HepG2 (cell line): ENCODE data around the gene OARD1. TPM values are rescaled to one million over a fixed set of nuclear protein-coding genes. Genes with fewer than 3 reads are reported as not detected.

Experiments used
- ATAC-seq: fragments of 200-7000 bp; cut with Tn5 transposase; 3 replicates; pipeline ENCODE4 v1.9.1; 2020; ENCODE audit warnings: mild to moderate bottlenecking, moderate library complexity
- BruUV-seq: library from RNA; stranded (reverse); fragments of 400-500 nt; replicated peaks from 2 replicates; lab custom pipeline; 2021; lab: Mats Ljungman, UMichigan
- CTCF ChIA-PET: fragments of 300-600 bp; formaldehyde crosslinking; extraction: SDS; loops from one replicate; lab custom pipeline; 2021; ENCODE audit warnings: low total read pairs, inconsistent platforms, low intra/inter-chr PET ratio; lab: Yijun Ruan, JAX
- POLR2A ChIA-PET: fragments of 350-600 bp; sonication (Branson Sonifier 250); formaldehyde crosslinking; loops from one replicate; lab custom pipeline; 2020; ENCODE audit warnings: antibody characterized with exemption, inconsistent platforms; lab: Yijun Ruan, JAX
- DNase-seq: peaks from one replicate; pipeline ENCODE4 v3.0.0-alpha.2; 2015; ENCODE audit warnings: low spot score
- FAIRE-seq: peaks from 3 replicates; lab custom pipeline; 2011; peaks lifted over from hg19 to GRCh38; lab: Jason Lieb, UNC
- H2AFZ ChIP-seq: one replicate; pipeline ENCODE4 v1.6.1; 2011; ENCODE audit warnings: low read length, inconsistent platforms
- H3K27ac ChIP-seq: fragments of 300-600 bp; 3 replicates; pipeline ENCODE4 v1.8.0; 2011; ENCODE audit warnings: mixed run types, mild to moderate bottlenecking, mixed read lengths, low read length, inconsistent platforms; ENCODE audit not compliant: insufficient read depth; ENCODE audit errors: extremely low read length
- H3K27me3 ChIP-seq, 2 experiments: fragments of 200-600 bp in 1 of 2; 2 replicates in 1 of 2; 3 replicates in 1 of 2; pipeline versions ENCODE4 v1.6.0 to v1.8.0; 2011; ENCODE audit warnings: low read length in 2 of 2, mild to moderate bottlenecking in 2 of 2, moderate library complexity in 2 of 2, inconsistent platforms in 1 of 2; ENCODE audit not compliant: insufficient read depth in 2 of 2, control insufficient read depth in 1 of 2
- H3K36me3 ChIP-seq, 2 experiments: fragments of 200-600 bp in 1 of 2; replicated peaks in 1 of 2; 2 replicates in 1 of 2; 3 replicates in 1 of 2; pipeline versions ENCODE4 v1.5.1 to v1.8.0; 2011; ENCODE audit warnings: low read length in 2 of 2, inconsistent platforms in 1 of 2; ENCODE audit not compliant: insufficient read depth in 2 of 2, control insufficient read depth in 1 of 2
- H3K4me1 ChIP-seq: 2 replicates; pipeline ENCODE4 v1.5.1; 2012; ENCODE audit warnings: low read length, inconsistent platforms; ENCODE audit not compliant: insufficient read depth
- H3K4me2 ChIP-seq: 2 replicates; pipeline ENCODE4 v1.6.0; 2011; ENCODE audit warnings: low read depth, low read length, inconsistent platforms
- H3K4me3 ChIP-seq, 3 experiments: fragments of 200-600 bp in 1 of 3; sonication (generic), shearing (Covaris generic) in 1 of 3; replicated peaks in 1 of 3; 2 replicates each; pipeline ENCODE4 v1.5.1; 2011 to 2016; ENCODE audit warnings: low read length in 3 of 3, inconsistent platforms in 2 of 3, low read depth in 2 of 3, mild to moderate bottlenecking in 2 of 3, control low read depth in 1 of 3, mixed read lengths in 1 of 3; ENCODE audit not compliant: insufficient read depth in 1 of 3
- H3K79me2 ChIP-seq: one replicate; pipeline ENCODE4 v1.6.1; 2011; ENCODE audit warnings: low read length, inconsistent platforms; ENCODE audit not compliant: insufficient read depth
- H3K9ac ChIP-seq: 2 replicates; pipeline ENCODE4 v1.6.0; 2011; ENCODE audit warnings: mild to moderate bottlenecking, low read depth, low read length, inconsistent platforms; ENCODE audit not compliant: insufficient read depth
- H3K9me3 ChIP-seq: 2 replicates; pipeline ENCODE4 v1.5.1; 2012; ENCODE audit warnings: mild to moderate bottlenecking, low read length
- H4K20me1 ChIP-seq: 2 replicates; pipeline ENCODE4 v1.6.0; 2011; ENCODE audit warnings: inconsistent platforms, mild to moderate bottlenecking, low read length, moderate library complexity; ENCODE audit not compliant: insufficient read depth
- CREB1 ChIP-seq, 2 experiments: fragments of 450-650 bp in 1 of 2; IDR thresholded peaks; 2 replicates each; pipeline ENCODE4 v1.6.1; 2016 to 2017; ENCODE audit warnings: control low read depth in 1 of 2, mild to moderate bottlenecking in 1 of 2, missing compliant biosample characterization in 1 of 2, missing genetic modification characterization in 1 of 2
- KMT2B ChIP-seq: IDR thresholded peaks from 2 replicates; pipeline ENCODE4 v1.6.1; 2016; ENCODE audit warnings: missing genetic modification reagents, missing compliant biosample characterization
- MED1 ChIP-seq: sonication (generic); formaldehyde crosslinking; IDR thresholded peaks from 2 replicates; pipeline ENCODE4 v1.4.0; 2020; ENCODE audit warnings: missing genetic modification reagents
- ZKSCAN8 ChIP-seq: IDR thresholded peaks from 2 replicates; pipeline ENCODE4 v1.6.1; 2016; ENCODE audit warnings: borderline replicate concordance, missing genetic modification reagents, missing compliant biosample characterization
- ZNF10 ChIP-seq: sonication (generic); formaldehyde crosslinking; IDR thresholded peaks from 2 replicates; pipeline ENCODE4 v1.4.0; 2020; ENCODE audit warnings: mild to moderate bottlenecking, low read depth, missing genetic modification reagents, borderline replicate concordance
- ZNF547 ChIP-seq: sonication (generic); formaldehyde crosslinking; IDR thresholded peaks from 2 replicates; pipeline ENCODE4 v1.5.1; 2020; ENCODE audit warnings: mild to moderate bottlenecking, missing genetic modification reagents
- ZNF75D ChIP-seq: sonication (generic); formaldehyde crosslinking; IDR thresholded peaks from 2 replicates; pipeline ENCODE4 v1.8.1; 2023; ENCODE audit warnings: missing genetic modification reagents, mild to moderate bottlenecking, borderline replicate concordance
- WGBS: methylation state at CpG from one replicate; pipeline ENCODE4 v1.1.6; 2017; ENCODE audit warnings: low lambda C conversion rate; 5-methylcytosine and 5-hydroxymethylcytosine counted together
- in situ Hi-C: cut with HindIII; loops from 2 replicates; pipeline ENCODE4 v1.10.0; 2017; ENCODE audit warnings: low pct_unique_long_range_greater_than_20kb; ENCODE audit not compliant: extremely low pct_ligation_motif_present
- intact Hi-C: fragments of 100-400 bp; cut with micrococcal nuclease; formaldehyde crosslinking; loops from one replicate; pipeline ENCODE4 v1.10.0; 2022; ENCODE audit not compliant: unreplicated experiment
- polyA plus RNA-seq, 8 experiments: library from polyadenylated mRNA; depleted of rRNA in 3 of 8; stranded (reverse) in 7 of 8; unstranded in 1 of 8; fragments of >200 nt; fragmentation: Illumina TruSeq in 4 of 8; extraction: Trizol in 4 of 8; gene quantifications; 2 replicates each; pipeline versions ENCODE4 v1.2.1 to v1.2.3, GENCODE V29; 2011 to 2016; ENCODE audit warnings: low read depth in 4 of 8, missing spikeins in 1 of 8, mixed read lengths in 1 of 8; ENCODE audit not compliant: insufficient read depth in 1 of 8
- total RNA-seq, 5 experiments: library from RNA; depleted of rRNA; stranded (reverse); fragments of >200 nt; fragmentation: Illumina TruSeq; extraction: Trizol; gene quantifications; 2 replicates each; pipeline ENCODE4 v1.2.3, GENCODE V29; 2016; ENCODE audit warnings: low read depth in 1 of 5
- TF ChIP-seq, protein P1 (sequence below): sonication (generic); formaldehyde crosslinking; IDR thresholded peaks from 2 replicates; pipeline ENCODE4 v1.5.1; 2020; ENCODE audit warnings: mild to moderate bottlenecking, missing genetic modification reagents, borderline replicate concordance
- TF ChIP-seq, protein P2 (sequence below): sonication (generic); formaldehyde crosslinking; IDR thresholded peaks from 2 replicates; pipeline ENCODE4 v1.9.0; 2022; ENCODE audit warnings: low read depth, missing genetic modification reagents
- TF ChIP-seq, protein P3 (sequence below): sonication (generic); formaldehyde crosslinking; IDR thresholded peaks from 2 replicates; pipeline ENCODE4 v1.4.0; 2020; ENCODE audit warnings: missing genetic modification reagents, borderline replicate concordance

OARD1 gene
- total and polyA plus RNA-seq, 2 of the 13 experiments (the other 11 are each of a cell fraction or from before 2014, with no cell fraction given), result 18.4 to 49.0 TPM

DNA sequence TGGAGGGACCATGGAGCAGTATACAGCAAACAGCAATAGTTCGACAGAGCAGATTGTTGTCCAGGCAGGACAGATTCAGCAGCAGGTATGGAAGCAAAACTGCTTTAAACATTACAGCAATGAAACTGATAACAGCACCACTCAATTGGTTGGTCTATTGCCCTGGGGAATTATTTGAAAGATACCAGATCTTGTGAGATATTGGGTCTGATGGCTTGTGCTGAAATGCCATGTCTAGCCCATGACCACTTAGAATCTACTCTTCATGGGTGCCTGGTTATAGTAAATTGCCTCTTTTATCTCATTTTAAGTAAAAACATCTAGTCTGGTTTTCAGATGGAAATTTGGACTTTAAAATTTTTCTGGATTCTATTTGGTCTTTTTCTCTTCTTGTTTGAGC lies 6.9 kb upstream of the OARD1 start:
- H3K4me3 ChIP-seq, result no peak overlapping the region
- H3K4me2 ChIP-seq, result no peak overlapping the region
- in situ Hi-C loops, result no loop called here
- no peaks in the 10 kb centered on the region; a peak in 1 of 5 replicates for H3K27me3 ChIP-seq
- no TSS peak for BruUV-seq
- WGBS, result 90% methylated on average over 1 of the region's 1 CpG
- no peak for ATAC-seq
- H3K9ac ChIP-seq, result no peak overlapping the region
- FAIRE-seq, result no peak
- ChIA-PET POLR2A (no interaction called here), CTCF (no interaction called here)
- H3K9me3 ChIP-seq, result no peaks in the 10 kb centered on the region
- TF ChIP-seq, protein P1, sequence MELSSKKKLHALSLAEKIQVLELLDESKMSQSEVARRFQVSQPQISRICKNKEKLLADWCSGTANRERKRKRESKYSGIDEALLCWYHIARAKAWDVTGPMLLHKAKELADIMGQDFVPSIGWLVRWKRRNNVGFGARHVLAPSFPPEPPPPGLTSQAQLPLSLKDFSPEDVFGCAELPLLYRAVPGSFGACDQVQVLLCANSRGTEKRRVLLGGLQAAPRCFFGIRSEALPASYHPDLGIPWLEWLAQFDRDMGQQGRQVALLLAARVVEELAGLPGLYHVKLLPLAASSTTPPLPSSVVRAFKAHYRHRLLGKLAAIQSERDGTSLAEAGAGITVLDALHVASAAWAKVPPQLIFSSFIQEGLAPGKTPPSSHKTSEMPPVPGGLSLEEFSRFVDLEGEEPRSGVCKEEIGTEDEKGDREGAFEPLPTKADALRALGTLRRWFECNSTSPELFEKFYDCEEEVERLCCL (CRISPR knock-in tag), result no peak
- no peak for TF ChIP-seq CREB1 (IDR thresholded peaks at IDR 0.05)
- TF ChIP-seq CREB1 (CRISPR knock-in tag; IDR thresholded peaks at IDR 0.05), result no peak
- TF ChIP-seq ZNF547, result no peak
- intact Hi-C loops, result no loop called here
- peaks cover 72% of the 10 kb centered on the region for H3K79me2 ChIP-seq
- H3K27ac ChIP-seq, result no peak overlapping the region
- H3K36me3 ChIP-seq, result peaks cover 14 to 48% of the 10 kb centered on the region in 2 experiments
- H2AFZ ChIP-seq, result no peak overlapping the region
- H4K20me1 ChIP-seq, result peaks cover 14% of the 10 kb centered on the region
- peaks cover 28% of the 10 kb centered on the region for H3K4me1 ChIP-seq
- DNase-seq, result no peak

DNA sequence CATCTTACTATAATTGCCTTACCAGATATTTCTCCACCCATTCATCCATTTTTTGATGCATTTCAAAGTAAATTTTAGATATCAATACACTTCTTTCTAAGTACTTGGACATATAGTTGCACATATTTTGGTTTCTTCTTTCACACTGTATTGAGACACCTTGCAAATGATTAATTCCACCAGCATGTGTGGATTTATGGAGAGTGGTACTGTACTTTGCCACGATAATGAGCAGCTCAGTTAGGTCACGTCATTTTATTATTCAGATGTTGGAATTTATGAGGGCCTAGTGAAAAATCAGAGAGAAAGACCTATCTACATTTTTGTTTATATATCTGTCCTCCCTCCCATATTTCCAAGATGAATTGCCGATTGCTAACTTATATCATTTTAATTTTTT lies 5.9 kb upstream of the OARD1 start:
- Histone ChIP-seq H3K27me3 (no peaks in the 10 kb centered on the region; a peak in 2 of 5 replicates), H3K79me2 (peaks cover 74% of the 10 kb centered on the region), H3K9me3 (no peaks in the 10 kb centered on the region), H3K9ac (no peak overlapping the region), H4K20me1 (peaks cover 17% of the 10 kb centered on the region), H3K36me3 (peaks cover 10 to 38% of the 10 kb centered on the region in 2 experiments), H2AFZ (no peak overlapping the region), H3K27ac (no peak overlapping the region), H3K4me2 (no peak overlapping the region), H3K4me3 (no peak overlapping the region), H3K4me1 (peaks cover 29% of the 10 kb centered on the region)
- no TSS peak for BruUV-seq
- ATAC-seq (no peak), FAIRE-seq (no peak), DNase-seq (no peak)
- in situ Hi-C loops, result no loop called here
- CTCF ChIA-PET, result no interaction called here
- WGBS, result 94% methylated on average over 3 of the region's 3 CpGs
- intact Hi-C loops, result no loop called here
- POLR2A ChIA-PET, result no interaction called here
- TF ChIP-seq, protein P2, sequence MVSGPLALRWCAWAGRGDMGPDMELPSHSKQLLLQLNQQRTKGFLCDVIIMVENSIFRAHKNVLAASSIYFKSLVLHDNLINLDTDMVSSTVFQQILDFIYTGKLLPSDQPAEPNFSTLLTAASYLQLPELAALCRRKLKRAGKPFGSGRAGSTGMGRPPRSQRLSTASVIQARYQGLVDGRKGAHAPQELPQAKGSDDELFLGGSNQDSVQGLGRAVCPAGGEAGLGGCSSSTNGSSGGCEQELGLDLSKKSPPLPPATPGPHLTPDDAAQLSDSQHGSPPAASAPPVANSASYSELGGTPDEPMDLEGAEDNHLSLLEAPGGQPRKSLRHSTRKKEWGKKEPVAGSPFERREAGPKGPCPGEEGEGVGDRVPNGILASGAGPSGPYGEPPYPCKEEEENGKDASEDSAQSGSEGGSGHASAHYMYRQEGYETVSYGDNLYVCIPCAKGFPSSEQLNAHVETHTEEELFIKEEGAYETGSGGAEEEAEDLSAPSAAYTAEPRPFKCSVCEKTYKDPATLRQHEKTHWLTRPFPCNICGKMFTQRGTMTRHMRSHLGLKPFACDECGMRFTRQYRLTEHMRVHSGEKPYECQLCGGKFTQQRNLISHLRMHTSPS (CRISPR knock-in tag), result no peak
- TF ChIP-seq ZNF10 (CRISPR knock-in tag) (no peak), KMT2B (CRISPR knock-in tag) (no peak), MED1 (CRISPR knock-in tag) (no peak), ZKSCAN8 (no peak), ZNF75D (CRISPR knock-in tag) (no peak)
- TF ChIP-seq, protein P3, sequence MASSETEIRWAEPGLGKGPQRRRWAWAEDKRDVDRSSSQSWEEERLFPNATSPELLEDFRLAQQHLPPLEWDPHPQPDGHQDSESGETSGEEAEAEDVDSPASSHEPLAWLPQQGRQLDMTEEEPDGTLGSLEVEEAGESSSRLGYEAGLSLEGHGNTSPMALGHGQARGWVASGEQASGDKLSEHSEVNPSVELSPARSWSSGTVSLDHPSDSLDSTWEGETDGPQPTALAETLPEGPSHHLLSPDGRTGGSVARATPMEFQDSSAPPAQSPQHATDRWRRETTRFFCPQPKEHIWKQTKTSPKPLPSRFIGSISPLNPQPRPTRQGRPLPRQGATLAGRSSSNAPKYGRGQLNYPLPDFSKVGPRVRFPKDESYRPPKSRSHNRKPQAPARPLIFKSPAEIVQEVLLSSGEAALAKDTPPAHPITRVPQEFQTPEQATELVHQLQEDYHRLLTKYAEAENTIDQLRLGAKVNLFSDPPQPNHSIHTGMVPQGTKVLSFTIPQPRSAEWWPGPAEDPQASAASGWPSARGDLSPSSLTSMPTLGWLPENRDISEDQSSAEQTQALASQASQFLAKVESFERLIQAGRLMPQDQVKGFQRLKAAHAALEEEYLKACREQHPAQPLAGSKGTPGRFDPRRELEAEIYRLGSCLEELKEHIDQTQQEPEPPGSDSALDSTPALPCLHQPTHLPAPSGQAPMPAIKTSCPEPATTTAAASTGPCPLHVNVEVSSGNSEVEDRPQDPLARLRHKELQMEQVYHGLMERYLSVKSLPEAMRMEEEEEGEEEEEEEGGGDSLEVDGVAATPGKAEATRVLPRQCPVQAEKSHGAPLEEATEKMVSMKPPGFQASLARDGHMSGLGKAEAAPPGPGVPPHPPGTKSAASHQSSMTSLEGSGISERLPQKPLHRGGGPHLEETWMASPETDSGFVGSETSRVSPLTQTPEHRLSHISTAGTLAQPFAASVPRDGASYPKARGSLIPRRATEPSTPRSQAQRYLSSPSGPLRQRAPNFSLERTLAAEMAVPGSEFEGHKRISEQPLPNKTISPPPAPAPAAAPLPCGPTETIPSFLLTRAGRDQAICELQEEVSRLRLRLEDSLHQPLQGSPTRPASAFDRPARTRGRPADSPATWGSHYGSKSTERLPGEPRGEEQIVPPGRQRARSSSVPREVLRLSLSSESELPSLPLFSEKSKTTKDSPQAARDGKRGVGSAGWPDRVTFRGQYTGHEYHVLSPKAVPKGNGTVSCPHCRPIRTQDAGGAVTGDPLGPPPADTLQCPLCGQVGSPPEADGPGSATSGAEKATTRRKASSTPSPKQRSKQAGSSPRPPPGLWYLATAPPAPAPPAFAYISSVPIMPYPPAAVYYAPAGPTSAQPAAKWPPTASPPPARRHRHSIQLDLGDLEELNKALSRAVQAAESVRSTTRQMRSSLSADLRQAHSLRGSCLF, result no peak
